GM12892 (cell line): ENCODE data around the gene C2orf76.

Experiments
- DNase-seq: peaks from one replicate; pipeline ENCODE4 v3.0.0; 2011; ENCODE audit not compliant: insufficient read length
- FAIRE-seq: peaks from 2 replicates; lab custom pipeline; 2011; peaks lifted over from hg19 to GRCh38; lab: Jason Lieb, UNC
- POLR2A ChIP-seq: IDR thresholded peaks from 2 replicates; pipeline ENCODE4 v1.6.1; 2011; ENCODE audit warnings: low read depth, low read length, control low read depth
- POLR2AphosphoS5 ChIP-seq: IDR thresholded peaks from 2 replicates; pipeline ENCODE4 v1.6.1; 2011; ENCODE audit warnings: low read depth, low read length, control low read depth
- TAF1 ChIP-seq: IDR thresholded peaks from 2 replicates; pipeline ENCODE4 v1.6.1; 2011; ENCODE audit warnings: low read depth, mild to moderate bottlenecking, control low read depth, low read length, borderline replicate concordance

The C2orf76 gene

DNA sequence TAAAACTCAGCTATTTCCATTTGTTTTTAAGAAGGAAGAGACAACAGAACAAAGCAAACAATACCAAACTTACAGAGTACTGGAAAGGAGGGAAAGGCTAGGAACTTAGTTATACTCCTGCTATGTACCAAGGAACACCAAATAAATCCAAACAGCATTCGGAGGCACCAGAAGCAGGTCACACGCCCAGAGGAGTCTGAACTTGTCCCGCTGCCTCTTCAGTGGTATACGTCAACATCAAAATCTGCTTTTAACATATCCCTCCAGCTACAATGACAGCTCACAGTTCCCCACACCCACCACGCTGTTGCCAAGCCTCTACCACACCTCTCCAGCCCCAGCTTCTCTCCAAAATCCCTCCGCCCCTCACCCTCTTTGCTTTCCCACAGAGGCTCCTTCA is 17.3 kb downstream of the C2orf76 start:
- no peak for DNase-seq
- TF ChIP-seq POLR2AphosphoS5 (no peak), POLR2A (no peak), TAF1 (no peak)
- peak; percentile 5 for FAIRE-seq

DNA sequence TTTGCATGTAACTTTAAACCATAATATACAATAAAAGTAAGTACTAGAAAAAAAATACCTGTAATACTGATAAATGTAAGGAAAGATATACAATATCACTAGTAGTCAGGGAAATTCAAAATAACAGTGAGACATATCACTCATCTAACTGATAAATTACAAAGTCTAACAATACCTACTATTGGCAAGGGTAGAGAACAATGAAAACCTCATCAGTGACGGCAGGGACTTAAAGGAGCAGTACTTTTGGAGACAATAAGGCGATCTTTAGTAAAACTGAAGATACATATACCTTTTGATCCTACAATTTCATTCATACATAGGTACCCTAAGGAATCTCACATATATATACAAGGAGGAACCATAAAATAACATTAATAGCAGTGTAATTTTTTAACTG is 24.9 kb downstream of the C2orf76 start:
- DNase-seq (no peak), FAIRE-seq (no peak)
- TF ChIP-seq POLR2AphosphoS5 = no peak
- TF ChIP-seq POLR2A = no peak
- TF ChIP-seq TAF1 = no peak

DNA sequence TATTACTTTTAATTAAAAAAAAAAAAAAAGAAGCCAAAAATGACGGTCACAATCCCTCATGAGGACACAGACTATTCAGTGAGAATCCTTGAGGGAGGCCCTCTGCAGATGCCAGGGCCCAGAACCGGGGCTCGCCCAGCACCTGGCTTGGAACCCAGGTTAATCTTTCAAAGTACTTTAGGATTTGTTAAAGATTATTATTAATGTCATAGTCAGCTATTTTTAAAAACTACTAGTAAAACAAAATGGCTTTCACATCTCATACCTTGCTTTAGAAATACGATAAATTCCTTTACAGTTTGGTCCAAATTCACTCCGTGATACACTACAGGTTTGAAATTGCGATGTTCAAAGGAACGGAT is 27.1 kb downstream of the C2orf76 start:
- DNase-seq (no peak), FAIRE-seq (no peak)
- TF ChIP-seq POLR2AphosphoS5 (no peak), POLR2A (no peak), TAF1 (no peak)

DNA sequence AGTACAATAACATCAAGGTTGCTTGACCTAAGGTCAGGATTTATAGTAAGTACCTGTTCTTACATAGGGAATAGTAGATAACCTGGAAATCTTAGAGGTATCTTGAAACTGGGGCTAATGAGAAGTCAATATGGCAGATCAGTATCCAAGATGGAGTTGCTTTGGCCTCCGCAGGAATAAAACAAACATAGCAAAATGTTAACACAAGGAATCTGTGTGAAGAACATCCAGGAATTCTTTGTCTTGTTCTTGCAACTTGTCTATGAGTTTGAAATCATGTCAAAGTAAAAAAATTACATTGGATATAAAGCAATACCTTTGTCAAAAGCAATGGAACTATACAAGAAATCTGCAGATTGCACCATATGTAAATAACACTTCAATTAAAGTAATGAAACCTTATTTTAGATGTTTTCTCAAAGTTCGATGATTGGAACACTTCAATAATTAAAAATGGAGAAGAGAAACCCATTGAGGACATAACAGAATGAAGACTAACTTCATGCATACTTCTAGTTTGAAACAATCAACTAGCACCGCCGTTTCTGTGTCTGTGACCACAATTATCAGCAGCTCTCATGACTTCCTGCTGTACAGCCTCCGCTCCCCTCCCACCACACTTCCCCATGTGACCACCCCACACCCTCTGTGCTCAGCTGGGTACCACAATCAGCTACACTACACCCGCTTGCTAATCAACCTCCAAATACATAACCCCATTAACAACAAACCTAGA is 27.6 kb downstream of the C2orf76 start:
- no peak for TF ChIP-seq TAF1
- no peak for TF ChIP-seq POLR2AphosphoS5
- no peak for TF ChIP-seq POLR2A
- FAIRE-seq (peak; percentile 95), DNase-seq (peak; percentile 38)

DNA sequence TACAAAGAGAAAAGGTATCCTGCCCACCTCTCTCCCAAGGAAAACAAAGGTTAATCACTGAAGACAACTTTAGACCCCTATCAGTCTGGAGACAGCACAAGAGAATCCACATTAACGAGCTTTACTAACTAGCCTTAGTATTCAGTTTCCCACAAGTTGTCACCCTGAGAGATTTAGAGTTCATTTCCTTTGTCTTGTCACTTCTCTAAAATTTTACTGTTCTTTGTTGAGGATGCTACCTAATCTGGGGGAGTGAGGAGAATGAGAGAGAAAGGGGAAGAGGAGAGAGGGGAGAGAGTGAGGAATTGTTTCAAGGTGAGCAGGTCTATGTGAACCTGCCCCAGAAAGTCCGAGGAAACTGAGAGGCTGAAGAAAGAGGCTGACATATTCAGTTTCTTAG is 28.4 kb downstream of the C2orf76 start:
- no peak for TF ChIP-seq TAF1
- TF ChIP-seq POLR2A = no peak
- TF ChIP-seq POLR2AphosphoS5 = no peak
- no peak for DNase-seq
- peak; percentile 36 for FAIRE-seq

DNA sequence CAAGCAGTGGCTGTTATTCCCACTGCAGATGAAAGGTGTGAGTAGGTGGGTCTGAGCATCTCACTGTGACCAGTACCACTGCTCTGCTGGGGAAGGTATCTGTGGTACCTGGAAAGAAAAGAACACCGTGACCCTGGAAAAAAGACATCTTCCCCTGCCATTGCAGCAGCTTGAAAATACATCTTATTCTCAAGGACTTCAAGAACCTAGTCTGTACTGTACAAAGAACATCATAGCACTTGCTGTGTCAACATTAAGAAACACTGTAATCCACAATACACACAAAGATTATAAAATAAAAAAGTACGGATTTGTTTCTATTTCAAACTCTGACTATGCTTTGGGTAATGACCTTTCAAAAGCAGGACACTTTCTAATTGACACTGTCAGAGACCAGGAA is 28.9 kb downstream of the C2orf76 start:
- TF ChIP-seq TAF1 = no peak
- no peak for TF ChIP-seq POLR2AphosphoS5
- no peak for TF ChIP-seq POLR2A
- peak; percentile 77 for FAIRE-seq
- DNase-seq = no peak

DNA sequence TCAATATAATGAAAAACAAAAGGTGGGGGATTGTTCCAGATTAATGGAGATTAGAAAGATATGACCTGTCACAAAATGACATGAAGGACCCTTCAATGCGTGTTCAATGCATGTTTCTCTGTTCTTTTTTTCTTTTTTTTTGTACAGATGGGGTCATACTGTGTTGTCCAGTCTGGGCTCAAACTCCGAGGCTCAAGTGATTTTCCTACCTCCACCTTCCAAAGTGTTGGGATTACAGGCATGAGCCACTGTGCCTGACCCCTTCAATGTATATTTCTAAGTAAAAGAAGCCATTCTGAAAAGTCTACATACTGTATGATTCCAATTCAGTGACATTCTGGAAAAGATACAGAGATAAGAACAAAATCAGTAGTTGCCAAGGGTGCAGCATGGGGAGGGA is 32.8 kb downstream of the C2orf76 start:
- DNase-seq = no peak
- no peak for FAIRE-seq
- TF ChIP-seq POLR2AphosphoS5 (no peak), POLR2A (no peak), TAF1 (no peak)

DNA sequence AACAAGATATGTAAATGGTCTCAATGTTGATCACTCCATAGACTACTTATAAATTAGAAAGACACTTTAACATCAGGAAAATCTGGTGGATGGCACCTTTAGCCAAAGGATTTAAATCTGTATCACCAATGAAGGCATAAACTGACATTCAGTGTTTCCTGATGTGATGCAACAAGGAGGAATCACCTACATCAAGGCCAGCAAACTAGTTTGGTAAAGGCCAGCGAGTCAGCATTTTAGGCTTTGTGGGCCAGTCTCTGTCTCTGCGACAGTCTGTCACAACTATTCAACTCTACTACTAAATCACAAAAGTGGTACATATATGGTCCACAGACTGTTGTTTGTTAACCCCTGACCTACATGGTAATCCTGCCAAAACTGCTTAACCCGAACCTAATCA is 33.3 kb downstream of the C2orf76 start:
- TF ChIP-seq POLR2A = no peak
- TF ChIP-seq POLR2AphosphoS5 = no peak
- no peak for TF ChIP-seq TAF1
- FAIRE-seq = no peak

DNA sequence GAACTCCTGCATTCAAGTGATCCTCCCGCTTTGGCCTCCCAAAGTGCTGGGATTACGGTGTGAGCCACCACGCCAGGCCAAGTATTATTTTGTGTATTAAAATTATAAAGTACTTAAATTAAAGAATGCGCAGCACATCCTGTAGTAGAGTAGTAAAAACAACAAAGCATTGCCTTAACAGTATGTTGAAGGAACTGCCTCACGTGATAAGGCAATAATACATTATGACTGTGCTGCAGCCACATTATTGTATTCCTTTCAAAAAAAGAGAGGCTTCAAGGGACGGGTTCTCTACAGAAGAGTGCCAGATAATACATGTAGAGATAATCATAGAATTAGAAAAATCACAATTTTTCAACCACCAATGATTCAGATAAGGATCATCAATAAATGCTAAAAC is 33.7 kb downstream of the C2orf76 start:
- TF ChIP-seq POLR2AphosphoS5 = no peak
- TF ChIP-seq POLR2A = no peak
- TF ChIP-seq TAF1 = no peak
- no peak for DNase-seq
- FAIRE-seq = no peak

More for the DNA sequence above, 33.3 kb downstream of the C2orf76 start:
- no peak for DNase-seq

DNA sequence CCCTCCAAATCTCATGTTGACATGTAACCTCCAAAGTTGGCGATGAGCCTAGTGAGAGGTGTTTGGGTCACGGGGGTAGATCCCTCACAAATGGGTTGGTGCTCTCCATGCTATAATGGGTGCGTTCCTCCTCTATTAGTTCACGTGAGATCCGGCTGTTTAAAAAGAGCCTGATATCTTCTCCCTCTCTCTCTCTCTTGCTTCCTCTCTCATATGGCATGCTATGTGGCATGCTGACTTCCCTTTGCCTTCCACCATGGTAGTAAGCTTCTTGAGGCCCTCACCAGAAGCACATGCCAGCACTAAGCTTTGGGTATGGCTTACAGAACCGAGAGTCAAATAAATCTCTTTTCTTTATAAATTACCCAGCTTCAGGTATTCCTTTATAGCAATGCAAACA is 39.2 kb downstream of the C2orf76 start:
- TF ChIP-seq POLR2AphosphoS5 = no peak
- no peak for TF ChIP-seq TAF1
- TF ChIP-seq POLR2A = no peak
- DNase-seq (no peak), FAIRE-seq (no peak)

DNA sequence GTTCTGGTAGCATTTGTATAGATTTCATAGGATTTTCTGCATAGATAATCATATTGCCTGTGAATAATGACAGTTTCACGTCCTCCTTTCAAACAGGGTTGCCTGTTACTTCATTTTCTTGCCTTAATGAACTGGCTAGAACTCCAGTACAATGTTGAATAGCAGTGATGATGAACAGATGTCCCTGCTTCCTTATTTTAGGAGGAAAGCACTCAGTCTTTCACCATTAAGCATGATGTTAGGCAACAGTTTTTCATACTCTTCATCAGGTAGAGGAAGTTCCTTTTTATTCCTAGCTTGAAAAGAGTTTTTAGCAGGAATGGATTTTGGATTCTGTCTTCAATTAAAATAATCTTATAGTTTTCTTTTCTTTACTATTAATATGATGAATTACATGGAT is 39.7 kb downstream of the C2orf76 start:
- DNase-seq (no peak), FAIRE-seq (no peak)
- no peak for TF ChIP-seq TAF1
- no peak for TF ChIP-seq POLR2A
- TF ChIP-seq POLR2AphosphoS5 = no peak

DNA sequence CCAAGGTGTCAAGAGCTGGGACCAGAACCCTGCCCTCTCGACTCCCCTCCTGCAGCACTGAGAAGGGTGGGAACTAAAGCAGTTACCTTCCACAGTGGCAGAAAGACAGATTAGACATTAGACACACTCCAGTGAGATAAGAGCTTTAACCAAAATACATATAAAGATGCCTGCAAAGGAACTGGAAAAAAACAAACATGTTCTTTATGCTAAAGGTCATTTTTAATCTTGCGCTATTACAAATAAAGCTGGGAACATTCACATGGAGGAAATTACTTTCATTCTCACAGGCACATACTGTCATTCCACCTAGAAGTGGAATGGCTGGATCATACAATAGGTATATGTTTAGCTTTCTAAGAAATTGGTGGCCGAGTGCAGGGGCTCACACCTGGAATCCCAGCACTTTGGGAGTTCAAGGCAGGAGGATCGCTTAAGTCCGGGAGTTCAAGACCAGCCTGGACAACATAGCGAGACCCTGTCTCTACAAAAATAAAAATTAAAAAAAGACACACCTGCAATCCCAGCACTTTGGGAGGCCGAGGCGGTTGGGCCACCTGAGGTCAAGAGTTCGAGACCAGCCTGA is 41.9 kb downstream of the C2orf76 start:
- DNase-seq (no peak), FAIRE-seq (no peak)
- TF ChIP-seq TAF1 (no peak), POLR2A (no peak), POLR2AphosphoS5 (no peak)

DNA sequence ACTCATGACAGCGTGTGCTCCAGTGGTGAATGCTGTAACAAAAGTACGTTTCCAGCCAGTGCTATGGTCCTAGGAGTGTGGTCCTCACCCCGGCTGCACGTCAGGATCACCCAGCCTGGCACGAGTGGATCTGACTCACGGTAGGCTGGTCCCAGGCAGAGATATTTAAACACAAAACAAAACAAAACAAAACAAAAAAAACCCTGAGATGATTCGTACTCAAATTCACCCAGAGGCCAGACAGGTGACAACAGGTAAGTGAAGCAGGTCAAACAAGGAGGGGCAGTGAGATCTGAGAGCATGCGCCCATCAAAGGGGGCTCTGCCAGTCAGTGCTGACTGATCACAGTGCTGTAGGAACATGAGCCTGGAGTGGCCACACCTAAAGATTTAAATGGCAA is 43.2 kb downstream of the C2orf76 start:
- no peak for DNase-seq
- peak; percentile 44 for FAIRE-seq
- TF ChIP-seq POLR2AphosphoS5 (no peak), POLR2A (no peak), TAF1 (no peak)
